B cell (primary cell): ENCODE data around the gene RNF126. TPM values are rescaled to one million over a fixed set of nuclear protein-coding genes. Genes with fewer than 3 reads are reported as not detected.

Source experiments
- ATAC-seq: fragments of 200-7000 bp; cut with Tn5 transposase; one replicate; pipeline ENCODE4 v1.10.0; 2021; ENCODE audit warnings: low read depth, mild to moderate bottlenecking, moderate number of reproducible peaks, moderate library complexity
- CTCF ChIA-PET: fragments of 350-600 bp; sonication (Branson Sonifier 250); formaldehyde crosslinking; loops from one replicate; lab custom pipeline; 2021; ENCODE audit warnings: antibody characterized with exemption, inconsistent platforms; lab: Charles Lee
- POLR2A ChIA-PET: fragments of 350-600 bp; sonication (Branson Sonifier 250); formaldehyde crosslinking; loops from one replicate; lab custom pipeline; 2021; ENCODE audit warnings: antibody characterized with exemption; lab: Charles Lee
- DNase-seq: peaks from one replicate; pipeline ENCODE4 v3.0.0; 2013
- H2AFZ ChIP-seq: 2 replicates; pipeline ENCODE4 v1.6.1; 2012; ENCODE audit warnings: mild to moderate bottlenecking, low read depth, low read length; ENCODE audit not compliant: insufficient read depth, poor library complexity, severe bottlenecking
- H3K27ac ChIP-seq, 2 donors: 1 replicate in 1 of 2; 2 replicates in 1 of 2; pipeline ENCODE4 v1.5.1; 2012 to 2013; ENCODE audit warnings: low read length in 2 of 2, mild to moderate bottlenecking in 2 of 2, moderate library complexity in 1 of 2
- H3K27me3 ChIP-seq, 4 experiments: fragments of 200-600 bp in 1 of 4; sonication (generic) in 1 of 4; replicated peaks in 1 of 4; 1 replicate in 2 of 4; 2 replicates in 2 of 4; pipeline versions ENCODE4 v1.6.1 to v1.7.0; 2013 to 2016; ENCODE audit warnings: low read length in 3 of 4, mild to moderate bottlenecking in 2 of 4, mixed read lengths in 1 of 4, moderate library complexity in 1 of 4; ENCODE audit not compliant: insufficient read depth in 4 of 4, control insufficient read depth in 3 of 4; ENCODE audit errors: control extremely low read depth in 1 of 4
- H3K36me3 ChIP-seq, 2 experiments: replicated peaks in 1 of 2; 1 replicate in 1 of 2; 2 replicates in 1 of 2; pipeline versions ENCODE4 v1.6.1 to v1.7.1; 2013; ENCODE audit warnings: low read length in 1 of 2; ENCODE audit not compliant: insufficient read depth in 2 of 2, control insufficient read depth in 1 of 2; ENCODE audit errors: control extremely low read depth in 1 of 2, extremely low read depth in 1 of 2
- H3K4me1 ChIP-seq, 2 donors: fragments of 200-600 bp in 1 of 2; sonication (generic) in 1 of 2; 1 replicate in 1 of 2; 2 replicates in 1 of 2; pipeline versions ENCODE4 v1.5.1 to v1.6.1; 2013 to 2017; ENCODE audit warnings: low read length in 2 of 2; ENCODE audit not compliant: control insufficient read depth in 2 of 2, insufficient read depth in 2 of 2
- H3K4me2 ChIP-seq: replicated peaks from 2 replicates; pipeline ENCODE3; 2012; ENCODE audit warnings: mild to moderate bottlenecking, low read depth, low read length; ENCODE audit not compliant: poor library complexity, severe bottlenecking
- H3K4me3 ChIP-seq, 5 experiments: fragments of 200-600 bp in 1 of 5; sonication (generic) in 1 of 5; 1 replicate in 3 of 5; 2 replicates in 2 of 5; pipeline versions ENCODE4 v1.5.1 to v1.7.0; 2011 to 2016; ENCODE audit warnings: low read length in 4 of 5, mild to moderate bottlenecking in 4 of 5, low read depth in 2 of 5, control low read depth in 1 of 5, moderate library complexity in 1 of 5; ENCODE audit not compliant: insufficient read depth in 1 of 5; ENCODE audit errors: control extremely low read depth in 1 of 5, extremely low read depth in 1 of 5
- H3K79me2 ChIP-seq: fragments of 200-600 bp; sonication (generic); one replicate; pipeline ENCODE4 v1.6.0; 2016; ENCODE audit warnings: low read length; ENCODE audit not compliant: control insufficient read depth, insufficient read depth
- H3K9ac ChIP-seq: fragments of 200-600 bp; sonication (generic); 2 replicates; pipeline ENCODE4 v1.6.1; 2017; ENCODE audit warnings: mild to moderate bottlenecking, low read length, moderate library complexity
- H3K9me3 ChIP-seq, 3 donors: one replicate each; pipeline versions ENCODE4 v1.6.1 to v1.7.1; 2013; ENCODE audit warnings: low read length in 2 of 3; ENCODE audit not compliant: control insufficient read depth in 2 of 3, insufficient read depth in 1 of 3; ENCODE audit errors: control extremely low read depth in 1 of 3
- H4K20me1 ChIP-seq: 2 replicates; pipeline ENCODE4 v1.6.0; 2012; ENCODE audit warnings: mild to moderate bottlenecking, low read length; ENCODE audit not compliant: insufficient read depth, control insufficient read depth, poor library complexity, severe bottlenecking
- H3K27ac Mint-ChIP-seq: one replicate; pipeline ENCODE4 v1.8.0; 2021; ENCODE audit warnings: mixed read lengths
- H3K27me3 Mint-ChIP-seq: one replicate; pipeline ENCODE4 v1.8.0; 2021; ENCODE audit warnings: mixed read lengths
- H3K4me1 Mint-ChIP-seq: one replicate; pipeline ENCODE4 v1.8.0; 2021; ENCODE audit warnings: mixed read lengths
- H3K4me3 Mint-ChIP-seq: one replicate; pipeline ENCODE4 v1.8.0; 2021; ENCODE audit warnings: mixed read lengths
- H3K9me3 Mint-ChIP-seq: one replicate; pipeline ENCODE4 v1.8.0; 2022; ENCODE audit warnings: mixed read lengths; ENCODE audit not compliant: insufficient read depth
- CTCF ChIP-seq: fragments of 200-600 bp; IDR thresholded peaks from one replicate; pipeline ENCODE4 v1.8.0; 2022; ENCODE audit warnings: antibody characterized with exemption, mild to moderate bottlenecking
- EZH2 ChIP-seq: IDR thresholded peaks from 2 replicates; pipeline ENCODE4 v1.6.1; 2012; ENCODE audit warnings: borderline replicate concordance, low read depth, mild to moderate bottlenecking, moderate library complexity, low read length; ENCODE audit not compliant: insufficient read depth, poor library complexity, severe bottlenecking
- WGBS: methylation state at CpG from one replicate; pipeline ENCODE4 v1.1.5; 2013; ENCODE audit warnings: missing lambda C conversion rate; ENCODE audit not compliant: insufficient coverage; 5-methylcytosine and 5-hydroxymethylcytosine counted together
- intact Hi-C: fragments of 100-400 bp; cut with micrococcal nuclease; formaldehyde crosslinking; loops from one replicate; pipeline ENCODE4 v1.10.0; 2022
- polyA plus RNA-seq: library from polyadenylated mRNA; depleted of rRNA; stranded (reverse); fragments of >200 nt; gene quantifications from 2 replicates; pipeline ENCODE4 v1.2.3, GENCODE V29; 2012
- total RNA-seq, 2 donors: library from RNA; stranded (reverse); fragments of 120-200 nt in 1 of 2; gene quantifications; 1 replicate in 1 of 2; 2 replicates in 1 of 2; pipeline versions ENCODE4 v1.2.3 to v1.2.4, GENCODE V29; 2013 to 2022

The RNF126 gene
- total and polyA plus RNA-seq, 2 donors (not counting 1 experiment from before 2014, with no cell fraction given) = 74.3 to 118 TPM

- Histone ChIP-seq H3K36me3 (no peaks in the 10 kb centered on the region), H3K27ac (no peak overlapping the region), H2AFZ (no peak overlapping the region), H3K79me2 (no peaks in the 10 kb centered on the region), H4K20me1 (no peaks in the 10 kb centered on the region), H3K9me3 (peaks cover 0 to 36% (median 0%) of the 10 kb centered on the region in 3 donors), H3K4me2 (no peak overlapping the region), H3K27me3 (no peaks in the 10 kb centered on the region), H3K4me1 (no peaks in the 10 kb centered on the region), H3K9ac (no peak overlapping the region), H3K4me3 (no peak overlapping the region)
- Mint-ChIP-seq H3K27ac (no peak overlapping the region), H3K4me3 (no peak overlapping the region), H3K27me3 (no peaks in the 10 kb centered on the region), H3K9me3 (no peaks in the 10 kb centered on the region), H3K4me1 (no peaks in the 10 kb centered on the region)
- no peak for DNase-seq
- intact Hi-C loops = no loop called here
- POLR2A ChIA-PET = no interaction called here
- CTCF ChIA-PET = no interaction called here
- WGBS = 93% methylated on average over 28 of the region's 28 CpGs
- TF ChIP-seq EZH2 (no peak), CTCF (no peak)
- no peak for ATAC-seq
These were observed 61.7 kb downstream of the RNF126 start for GRCh38 chr19:601310-601709.

Other genes with a start within 250 kb of the RNF126 start
- 0.19 TPM in 1 of 2 replicates, not detected in the other for gene SHC2, start 202.2 kb downstream of the RNF126 start, total RNA-seq
- gene SHC2, start 202.2 kb downstream of the RNF126 start, polyA plus RNA-seq = 0.19 and 0.59 TPM in 2 replicates
- 1.9 and 2.5 TPM in 2 replicates for gene MADCAM1, start 166.7 kb downstream of the RNF126 start, total RNA-seq
- gene MADCAM1, start 166.7 kb downstream of the RNF126 start, polyA plus RNA-seq = 0.56 and 0.70 TPM in 2 replicates
- 29.8 and 33.8 TPM in 2 replicates for gene TPGS1, start 155.7 kb downstream of the RNF126 start, total RNA-seq
- 6.1 and 8.1 TPM in 2 replicates for gene TPGS1, start 155.7 kb downstream of the RNF126 start, polyA plus RNA-seq
- 28.4 and 31.1 TPM in 2 replicates for gene CDC34, start 131.5 kb downstream of the RNF126 start, total RNA-seq
- 25.7 and 26.9 TPM in 2 replicates for gene CDC34, start 131.5 kb downstream of the RNF126 start, polyA plus RNA-seq
- 0.34 TPM in 1 of 2 replicates, not detected in the other for gene GZMM, start 119.2 kb downstream of the RNF126 start, total RNA-seq
- 2.1 and 3.2 TPM in 2 replicates for gene GZMM, start 119.2 kb downstream of the RNF126 start, polyA plus RNA-seq
- gene BSG, start 90.6 kb downstream of the RNF126 start, total RNA-seq = 131 and 144 TPM in 2 replicates
- 79.6 and 82.1 TPM in 2 replicates for gene BSG, start 90.6 kb downstream of the RNF126 start, polyA plus RNA-seq
- gene HCN2, start 73.3 kb downstream of the RNF126 start, total RNA-seq = 0.57 and 0.61 TPM in 2 replicates
- 0.25 and 0.27 TPM in 2 replicates for gene HCN2, start 73.3 kb downstream of the RNF126 start, polyA plus RNA-seq
- gene POLRMT, start 29.7 kb downstream of the RNF126 start, total RNA-seq = 73.2 and 77.8 TPM in 2 replicates
- gene POLRMT, start 29.7 kb downstream of the RNF126 start, polyA plus RNA-seq = 98.0 and 106 TPM in 2 replicates
- gene FGF22, start 23.3 kb downstream of the RNF126 start, total RNA-seq = 2.9 and 3.4 TPM in 2 replicates
- gene FGF22, start 23.3 kb downstream of the RNF126 start, polyA plus RNA-seq = 0.34 and 0.37 TPM in 2 replicates
- gene FSTL3, start 13.2 kb upstream of the RNF126 start, total RNA-seq = 5.6 and 5.8 TPM in 2 replicates
- 2.6 and 5.8 TPM in 2 replicates for gene FSTL3, start 13.2 kb upstream of the RNF126 start, polyA plus RNA-seq
- not detected in 2 replicates for gene PRSS57, start 32.2 kb upstream of the RNF126 start, total RNA-seq
- gene PRSS57, start 32.2 kb upstream of the RNF126 start, polyA plus RNA-seq = not detected in 2 replicates
- gene PALM, start 45.7 kb upstream of the RNF126 start, total RNA-seq = not detected in 2 replicates
- gene PALM, start 45.7 kb upstream of the RNF126 start, polyA plus RNA-seq = 0.15 and 0.53 TPM in 2 replicates
- gene MISP, start 87.9 kb upstream of the RNF126 start, total RNA-seq = not detected in 2 replicates
- not detected in 2 replicates for gene MISP, start 87.9 kb upstream of the RNF126 start, polyA plus RNA-seq
- 304 and 309 TPM in 2 replicates for gene PTBP1, start 134.2 kb upstream of the RNF126 start, total RNA-seq
- gene PTBP1, start 134.2 kb upstream of the RNF126 start, polyA plus RNA-seq = 137 and 154 TPM in 2 replicates
- gene PLPPR3, start 158.7 kb upstream of the RNF126 start, total RNA-seq = not detected in 2 replicates
- gene PLPPR3, start 158.7 kb upstream of the RNF126 start, polyA plus RNA-seq = not detected in 2 replicates
- 0.44 and 0.70 TPM in 2 replicates for gene AZU1, start 164.6 kb upstream of the RNF126 start, total RNA-seq
- 0.13 and 0.59 TPM in 2 replicates for gene AZU1, start 164.6 kb upstream of the RNF126 start, polyA plus RNA-seq
- not detected in 2 replicates for gene PRTN3, start 177.8 kb upstream of the RNF126 start, total RNA-seq
- not detected in 2 replicates for gene PRTN3, start 177.8 kb upstream of the RNF126 start, polyA plus RNA-seq
- not detected in 2 replicates for gene ELANE, start 189.1 kb upstream of the RNF126 start, total RNA-seq
- gene ELANE, start 189.1 kb upstream of the RNF126 start, polyA plus RNA-seq = 0.18 TPM in 1 of 2 replicates, not detected in the other
- 0.79 and 0.87 TPM in 2 replicates for gene CFD, start 196.4 kb upstream of the RNF126 start, total RNA-seq
- 2.9 and 6.6 TPM in 2 replicates for gene CFD, start 196.4 kb upstream of the RNF126 start, polyA plus RNA-seq
- gene MED16, start 230.0 kb upstream of the RNF126 start, total RNA-seq = 85.0 and 88.6 TPM in 2 replicates
- gene MED16, start 230.0 kb upstream of the RNF126 start, polyA plus RNA-seq = 60.3 and 85.3 TPM in 2 replicates
- not detected in 2 replicates for gene RNU6-9, start 230.3 kb upstream of the RNF126 start, total RNA-seq
- gene RNU6-9, start 230.3 kb upstream of the RNF126 start, polyA plus RNA-seq = not detected in 2 replicates